GM18873 (cell line): ENCODE results near the gene RALBP1.

Experiments
- ATAC-seq: cut with Tn5 transposase; IDR thresholded peaks from one replicate; pipeline ENCODE4 v1.9.1; 2021; ENCODE audit warnings: mild to moderate bottlenecking, moderate library complexity, moderate number of reproducible peaks; ENCODE audit not compliant: unreplicated experiment, low FRiP score

The RALBP1 gene

DNA sequence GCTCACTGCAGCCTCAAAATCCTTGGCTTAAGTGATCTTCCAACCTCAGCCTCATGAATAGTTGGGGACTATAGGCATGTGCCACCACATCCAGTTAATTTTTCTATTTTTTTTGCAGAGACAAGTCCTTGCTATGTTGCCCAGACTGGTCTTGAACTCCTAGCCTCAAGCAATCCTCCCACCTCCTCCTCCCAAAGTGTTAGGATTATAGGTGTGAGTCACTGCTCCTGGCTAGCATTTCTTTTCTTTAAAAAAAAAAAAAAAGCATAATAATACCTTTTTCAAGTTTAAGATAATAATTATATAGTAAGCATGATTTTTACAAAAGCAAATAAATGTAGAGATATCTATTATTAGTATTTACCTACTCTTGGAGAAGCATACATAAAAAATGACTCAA is 103.0 kb downstream of the RALBP1 start:
- no peak for ATAC-seq

DNA sequence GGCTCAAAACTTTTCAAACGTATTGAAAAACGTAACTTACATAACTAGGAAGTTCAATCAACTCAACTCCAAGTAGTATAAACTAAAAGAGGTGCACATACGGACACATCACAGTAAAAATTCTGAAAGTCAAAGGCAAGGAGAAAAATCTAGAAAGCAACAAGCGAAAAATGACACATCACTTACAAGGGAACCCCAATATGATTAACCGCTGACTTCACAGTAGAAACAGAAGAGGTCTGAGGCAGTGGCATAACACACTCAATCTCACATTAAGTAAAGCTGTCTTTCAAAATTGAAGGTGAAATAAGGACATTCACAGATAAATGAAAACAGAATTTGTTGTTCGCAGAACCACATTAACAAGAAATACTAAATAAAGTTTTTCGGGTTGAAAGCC is 106.4 kb downstream of the RALBP1 start:
- ATAC-seq: no peak

GRCh38 chr18:9586814-9587213 is 111.5 kb downstream of the RALBP1 start:
- ATAC-seq: no peak
